ENCODE data around the gene MAP7. TPM values are rescaled to one million over a fixed set of nuclear protein-coding genes. Genes with fewer than 3 reads are reported as not detected.
A peak's percentile ranks its signal among the peaks of the same experiment; 100 is the strongest.

MAP7 gene
- total RNA-seq (under 1 TPM; 0.45 to 0.49 TPM), total RNA-seq (0.35 to 8.4 (median 2.3) reads per million in 172 experiments)
- polyA plus RNA-seq (2013, experiment 1 of 2): 1.3 TPM
- polyA plus RNA-seq (2013, experiment 2 of 2): 0.95 TPM

GRCh38 chr6:136550330-136551071 lies at the start of gene MAP7:
Gene MAP7, minus strand, starts transcription at chr6:136550422. Its CDS starts 14 bp downstream, at chr6:136550408.
- ChIA-PET CTCF (interaction anchor here (0.9 to 1.8 kb wide), 2 partner anchors 13 to 16 kb away, joined by 3 to 6 read pairs; no protein-coding TSS in a partner anchor), POLR2A (interaction anchor here (0.6 kb wide), 1 partner anchor 300 kb away, joined by 3 read pairs; the partner anchor contains the start of gene MTFR2)
- peak; percentile 91 for TF ChIP-seq CTCF (IDR thresholded peaks at IDR 0.05)
- no peak within 1 kb of the TSS for H3K27ac ChIP-seq (ENCODE audit: low read depth in 1 of 2, low read length in 2 of 2)
- H3K4me3 ChIP-seq (ENCODE audit: low read length): peak within 1 kb of the TSS; percentile 48
- DNase-seq (peak; percentile 36 to 89 (median 59)), ATAC-seq (ENCODE audit: poor library complexity) (peak; percentile 87)
- no peaks in the 10 kb centered on the region for H3K9me3 Mint-ChIP-seq
- H3K4me3 Mint-ChIP-seq: peak within 1 kb of the TSS; percentile 84
- H3K4me1 Mint-ChIP-seq (ENCODE audit: low read depth): peaks cover 14% of the 10 kb centered on the region
- peaks cover 13% of the 10 kb centered on the region for H3K4me1 ChIP-seq (ENCODE audit: insufficient read depth, low read length)
- no peaks in the 10 kb centered on the region for H3K9me3 ChIP-seq (ENCODE audit: control insufficient read depth in 1 of 2, insufficient read depth in 1 of 2, low read length in 2 of 2)
- no peak within 1 kb of the TSS for H3K27ac Mint-ChIP-seq
- H3K36me3 Mint-ChIP-seq (ENCODE audit: low read depth): peaks cover 3% of the 10 kb centered on the region
- peaks cover 47% of the 10 kb centered on the region for H3K27me3 Mint-ChIP-seq
- intact Hi-C loops (cut with DNase I, micrococcal nuclease): loop anchor here in 1 of 2 experiments (10.0 kb wide), 1 partner anchor 1046 kb away; no protein-coding TSS in a partner anchor
- no peaks in the 10 kb centered on the region for H3K36me3 ChIP-seq (ENCODE audit: insufficient read depth, low read length)
- peaks cover 19 to 31% of the 10 kb centered on the region in 2 experiments for H3K27me3 ChIP-seq (ENCODE audit: control insufficient read depth in 1 of 2, insufficient read depth in 2 of 2, low read length in 2 of 2)

GRCh38 chr6:136599329-136600011 lies 49.2 kb upstream of the MAP7 start:
- no peak for TF ChIP-seq CTCF (IDR thresholded peaks at IDR 0.05)
- Histone ChIP-seq H3K9me3 (ENCODE audit: control insufficient read depth in 1 of 2, insufficient read depth in 1 of 2, low read length in 2 of 2) (no peaks in the 10 kb centered on the region), H3K4me1 (ENCODE audit: insufficient read depth, low read length) (peaks cover 8% of the 10 kb centered on the region), H3K36me3 (ENCODE audit: insufficient read depth, low read length) (peaks cover 52% of the 10 kb centered on the region), H3K27me3 (ENCODE audit: control insufficient read depth in 1 of 2, insufficient read depth in 2 of 2, low read length in 2 of 2) (no peaks in the 10 kb centered on the region), H3K27ac (ENCODE audit: low read depth in 1 of 2, low read length in 2 of 2) (no peak overlapping the region), H3K4me3 (ENCODE audit: low read length) (no peak overlapping the region)
- DNase-seq (no peak), ATAC-seq (ENCODE audit: poor library complexity) (no peak)
- Mint-ChIP-seq H3K4me3 (no peak overlapping the region), H3K27ac (no peak overlapping the region), H3K27me3 (no peaks in the 10 kb centered on the region), H3K9me3 (no peaks in the 10 kb centered on the region), H3K4me1 (ENCODE audit: low read depth) (peaks cover 4% of the 10 kb centered on the region), H3K36me3 (ENCODE audit: low read depth) (peaks cover 63% of the 10 kb centered on the region)
- intact Hi-C loops (cut with DNase I, micrococcal nuclease): no loop called here
- ChIA-PET CTCF (no interaction called here), POLR2A (no interaction called here)

GRCh38 chr6:136598048-136598447 lies 47.8 kb upstream of the MAP7 start:
- Histone ChIP-seq H3K36me3 (ENCODE audit: insufficient read depth, low read length) (peaks cover 43% of the 10 kb centered on the region), H3K9me3 (ENCODE audit: control insufficient read depth in 1 of 2, insufficient read depth in 1 of 2, low read length in 2 of 2) (no peaks in the 10 kb centered on the region), H3K4me3 (ENCODE audit: low read length) (no peak overlapping the region), H3K27ac (ENCODE audit: low read depth in 1 of 2, low read length in 2 of 2) (no peak overlapping the region), H3K4me1 (ENCODE audit: insufficient read depth, low read length) (peaks cover 17% of the 10 kb centered on the region), H3K27me3 (ENCODE audit: control insufficient read depth in 1 of 2, insufficient read depth in 2 of 2, low read length in 2 of 2) (no peaks in the 10 kb centered on the region)
- DNase-seq (no peak), ATAC-seq (ENCODE audit: poor library complexity) (no peak)
- H3K4me1 Mint-ChIP-seq (ENCODE audit: low read depth): peaks cover 13% of the 10 kb centered on the region
- POLR2A ChIA-PET: no interaction called here
- H3K27ac Mint-ChIP-seq: no peak overlapping the region
- TF ChIP-seq CTCF (IDR thresholded peaks at IDR 0.05): no peak
- H3K9me3 Mint-ChIP-seq: no peaks in the 10 kb centered on the region
- H3K27me3 Mint-ChIP-seq: no peaks in the 10 kb centered on the region
- peaks cover 65% of the 10 kb centered on the region for H3K36me3 Mint-ChIP-seq (ENCODE audit: low read depth)
- CTCF ChIA-PET: no interaction called here
- H3K4me3 Mint-ChIP-seq: no peak overlapping the region
- intact Hi-C loops (cut with DNase I, micrococcal nuclease): no loop called here

Data from CD4-positive, alpha-beta T cell (primary cell).